Left ventricle myocardium superior (tissue), 1 donor: Measurements from ENCODE around the gene PAX5. TPM values are rescaled to one million over a fixed set of nuclear protein-coding genes. Genes with fewer than 3 reads are reported as not detected.
"Not testable (repeated sequence)": the region's sequence is repeated elsewhere in the genome, so short reads cannot be mapped to it uniquely, and the experiment has no call there.

Experiments
- ATAC-seq: fragments of 200-7000 bp; cut with Tn5 transposase; one replicate; pipeline ENCODE4 v1.9.1; 2020; ENCODE audit warnings: mild to moderate bottlenecking, moderate library complexity
- DNase-seq: peaks from one replicate; pipeline ENCODE4 v3.0.0-alpha.2; 2020
- intact Hi-C: fragments of 100-400 bp; cut with micrococcal nuclease; formaldehyde crosslinking; loops from one replicate; pipeline ENCODE4 v1.11.0; 2022
- total RNA-seq: library from RNA; stranded (reverse); fragmentation: NEBNext Ultra II Directional; extraction: Animal tissue kit (Norgen Biotek cat#: 25700); gene quantifications from one replicate; pipeline ENCODE4 v1.2.1, GENCODE V29; 2021
- donor health status: DM: no; HTN: yes; CAD: no; lungs with severe emphysema.

Gene PAX5
- total RNA-seq, 1 donor from 2014 or later = not detected

- DNase-seq (peak; percentile 65), ATAC-seq (peak; percentile 78)
- intact Hi-C loops = no loop called here
These were observed 160.7 kb downstream of the PAX5 start for GRCh38 chr9:36873247-36873875.

- no peak for DNase-seq
- no peak for ATAC-seq
- intact Hi-C loops = no loop called here
These were observed 161.4 kb downstream of the PAX5 start for GRCh38 chr9:36872641-36873040.

GRCh38 chr9:36871606-36872005 lies 162.5 kb downstream of the PAX5 start:
- ATAC-seq (no peak), DNase-seq (no peak)
- intact Hi-C loops = no loop called here

- intact Hi-C loops = no loop called here
- DNase-seq (no peak), ATAC-seq (no peak)
These were observed 163.1 kb downstream of the PAX5 start for GRCh38 chr9:36870960-36871359.

- intact Hi-C loops = not testable (repeated sequence)
These were observed 164.5 kb downstream of the PAX5 start for GRCh38 chr9:36869605-36870004.

GRCh38 chr9:36868586-36869282 lies 165.3 kb downstream of the PAX5 start:
- intact Hi-C loops = no loop called here
- no peak for DNase-seq

More at GRCh38 chr9:36869605-36870004, 164.5 kb downstream of the PAX5 start:
- ATAC-seq, DNase-seq: not testable (repeated sequence)

GRCh38 chr9:36867672-36868471 lies 166.2 kb downstream of the PAX5 start:
- ATAC-seq (no peak), DNase-seq (no peak)
- intact Hi-C loops = no loop called here

More at GRCh38 chr9:36868586-36869282, 165.3 kb downstream of the PAX5 start:
- no peak for ATAC-seq

GRCh38 chr9:36867241-36867640 lies 166.8 kb downstream of the PAX5 start:
- ATAC-seq = no peak
- intact Hi-C loops = no loop called here
- DNase-seq = no peak

- intact Hi-C loops = no loop called here
These were observed 167.2 kb downstream of the PAX5 start for GRCh38 chr9:36866840-36867239.

GRCh38 chr9:36865731-36866635 lies 168.1 kb downstream of the PAX5 start:
- intact Hi-C loops = no loop called here
- DNase-seq (no peak), ATAC-seq (no peak)

More at GRCh38 chr9:36866840-36867239, 167.2 kb downstream of the PAX5 start:
- ATAC-seq (no peak), DNase-seq (no peak)

- ATAC-seq (no peak), DNase-seq (no peak)
- intact Hi-C loops = no loop called here
These were observed 169.3 kb downstream of the PAX5 start for GRCh38 chr9:36864491-36865410.

GRCh38 chr9:36862206-36863145 lies 171.6 kb downstream of the PAX5 start:
- ATAC-seq (peak; percentile 37), DNase-seq (no peak)
- intact Hi-C loops = no loop called here

- no peak for ATAC-seq
- intact Hi-C loops = no loop called here
- no peak for DNase-seq
These were observed 172.4 kb downstream of the PAX5 start for GRCh38 chr9:36861528-36862205.

GRCh38 chr9:36858805-36859375 lies 175.2 kb downstream of the PAX5 start:
- DNase-seq = no peak
- intact Hi-C loops = no loop called here
- ATAC-seq = no peak

GRCh38 chr9:36855448-36856315 lies 178.4 kb downstream of the PAX5 start:
- DNase-seq = no peak
- ATAC-seq = no peak
- intact Hi-C loops = no loop called here
